Spleen (tissue), 11 donors: ENCODE results near the gene TEAD1. TPM values are rescaled to one million over a fixed set of nuclear protein-coding genes. Genes with fewer than 3 reads are reported as not detected.
A peak's percentile ranks its signal among the peaks of the same experiment; 100 is the strongest.

Experiments used
- DNase-seq: peaks from one replicate; pipeline ENCODE4 v3.0.0-alpha.2; 2020
- H3K27ac ChIP-seq, 8 donors: fragments of 200-600 bp; sonication (generic) in 7 of 8; 1 replicate in 4 of 8; 2 replicates in 4 of 8; pipeline versions ENCODE4 v1.5.0 to v1.8.0; 2016 to 2021; ENCODE audit warnings: inconsistent platforms in 4 of 8, mild to moderate bottlenecking in 4 of 8, moderate library complexity in 1 of 8
- H3K27me3 ChIP-seq, 7 donors: fragments of 200-600 bp; sonication (generic) in 6 of 7; replicated peaks in 1 of 7; 1 replicate in 4 of 7; 2 replicates in 3 of 7; pipeline versions ENCODE4 v1.5.0 to v1.8.0; 2016 to 2021; ENCODE audit warnings: inconsistent platforms in 3 of 7, mild to moderate bottlenecking in 1 of 7
- H3K36me3 ChIP-seq, 6 donors: fragments of 200-600 bp; sonication (generic) in 5 of 6; 1 replicate in 4 of 6; 2 replicates in 2 of 6; pipeline versions ENCODE4 v1.5.0 to v1.8.0; 2016 to 2021; ENCODE audit warnings: inconsistent platforms in 2 of 6
- H3K4me1 ChIP-seq, 6 donors: fragments of 200-600 bp; sonication (generic) in 5 of 6; 1 replicate in 3 of 6; 2 replicates in 3 of 6; pipeline versions ENCODE4 v1.5.0 to v1.8.0; 2016 to 2021; ENCODE audit warnings: inconsistent platforms in 3 of 6
- H3K4me3 ChIP-seq, 8 donors: fragments of 200-600 bp; sonication (generic) in 7 of 8; 1 replicate in 4 of 8; 2 replicates in 4 of 8; pipeline versions ENCODE4 v1.5.0 to v1.8.0; 2016 to 2021; ENCODE audit warnings: inconsistent platforms in 4 of 8, mild to moderate bottlenecking in 4 of 8, moderate library complexity in 2 of 8
- H3K9me3 ChIP-seq, 8 donors: fragments of 200-600 bp; sonication (generic) in 7 of 8; 1 replicate in 4 of 8; 2 replicates in 4 of 8; pipeline versions ENCODE4 v1.5.0 to v1.8.0; 2016 to 2021; ENCODE audit warnings: inconsistent platforms in 4 of 8
- CTCF ChIP-seq, 11 experiments: fragments of 200-600 bp in 7 of 11; fragments of 450-650 bp in 4 of 11; sonication (generic) in 4 of 11; IDR thresholded peaks in 8 of 11; conservative IDR thresholded peaks in 3 of 11; 1 replicate in 7 of 11; 2 replicates in 4 of 11; pipeline versions ENCODE4 v1.4.0 to v1.8.0; 2016 to 2021; ENCODE audit warnings: antibody characterized with exemption in 11 of 11, inconsistent platforms in 4 of 11, mild to moderate bottlenecking in 1 of 11
- POLR2A ChIP-seq, 3 donors: fragments of 450-650 bp; IDR thresholded peaks; one replicate each; pipeline ENCODE4 v1.5.1; 2017; ENCODE audit warnings: antibody characterized with exemption in 3 of 3, mild to moderate bottlenecking in 1 of 3
- POLR2AphosphoS5 ChIP-seq, 3 donors: sonication (generic); formaldehyde crosslinking; IDR thresholded peaks; one replicate each; pipeline ENCODE4 v1.5.1; 2017; ENCODE audit warnings: antibody characterized with exemption in 3 of 3
- WGBS, 5 donors: extraction: QIAGEN DNeasy Blood & Tissue Kit in 3 of 5; methylation state at CpG; one replicate each; pipeline versions ENCODE4 v1.1.5 to v1.1.7; 2013 to 2018; 5-methylcytosine and 5-hydroxymethylcytosine counted together
- intact Hi-C: fragments of 100-400 bp; cut with DNase I; formaldehyde crosslinking; loops from one replicate; pipeline ENCODE4 v1.15.0; 2023; ENCODE audit warnings: low total_unique reads
- polyA plus RNA-seq, 3 donors: library from polyadenylated mRNA; stranded (reverse); fragments of 200-250 nt; gene quantifications; one replicate each; pipeline ENCODE4 v1.2.1, GENCODE V29; 2013
- total RNA-seq, 7 donors: library from RNA; depleted of rRNA in 3 of 7; stranded (reverse); fragments of >200 nt in 3 of 7; fragmentation: NEBNext Ultra II Directional in 4 of 7; extraction: Animal tissue kit (Norgen Biotek cat#: 25700) in 4 of 7; gene quantifications; one replicate each; pipeline versions ENCODE4 v1.1.0 to v1.2.1, GENCODE V29; 2016 to 2021
- donor health status: healthy with polysubstance abuse.
- donor health status: DM: no; HTN: no; CAD: no; lungs with moderate emphysema.
- donor health status: DM: no; HTN: no; CAD: no.
- donor health status: Bipolar disorder and iron deficiency.
- donor health status: healthy.
- donor health status: DM: no; HTN: no; CAD: no.
- donor health status: DM: yes; HTN: yes; CAD: no.

Gene TEAD1
- total and polyA plus RNA-seq, 10 donors: 0.93 to 46.0 (median 18.6) TPM

- Histone ChIP-seq H3K4me1 (no peaks in the 10 kb centered on the region), H3K27me3 (peaks cover 0 to 3% (median 0%) of the 10 kb centered on the region in 7 donors), H3K4me3 (no peak overlapping the region), H3K9me3 (no peaks in the 10 kb centered on the region), H3K36me3 (peaks cover 0 to 14% (median 0%) of the 10 kb centered on the region in 6 donors), H3K27ac (no peak overlapping the region)
- intact Hi-C loops: no loop called here
- TF ChIP-seq POLR2A (IDR thresholded peaks at IDR 0.05) (no peak), CTCF (IDR thresholded peaks at IDR 0.05 in 8 of 11, conservative IDR thresholded peaks at IDR 0.05 in 3 of 11) (no peak), POLR2AphosphoS5 (IDR thresholded peaks at IDR 0.05) (no peak)
- DNase-seq: no peak
- WGBS, 5 donors: 84 to 93% (median 89%) methylated on average over 5 of the region's 5 CpGs
These were observed 88.1 kb downstream of the TEAD1 start for GRCh38 chr11:12762278-12762677.

GRCh38 chr11:12762696-12763324 is 88.6 kb downstream of the TEAD1 start:
- DNase-seq: no peak
- intact Hi-C loops: no loop called here
- Histone ChIP-seq H3K27me3 (peaks cover 0 to 3% (median 0%) of the 10 kb centered on the region in 7 donors), H3K4me3 (no peak overlapping the region), H3K36me3 (peaks cover 0 to 14% (median 0%) of the 10 kb centered on the region in 6 donors), H3K27ac (no peak overlapping the region), H3K4me1 (no peaks in the 10 kb centered on the region), H3K9me3 (no peaks in the 10 kb centered on the region)
- no peak for TF ChIP-seq POLR2A (IDR thresholded peaks at IDR 0.05)
- no peak for TF ChIP-seq CTCF (IDR thresholded peaks at IDR 0.05 in 8 of 11, conservative IDR thresholded peaks at IDR 0.05 in 3 of 11)
- no peak for TF ChIP-seq POLR2AphosphoS5 (IDR thresholded peaks at IDR 0.05)
- WGBS, 5 donors: 74 to 91% (median 82%) methylated on average over 4 of the region's 4 CpGs

- Histone ChIP-seq H3K4me1 (peaks cover 0 to 2% (median 0%) of the 10 kb centered on the region in 6 donors), H3K27ac (no peak overlapping the region), H3K27me3 (peaks cover 0 to 3% (median 0%) of the 10 kb centered on the region in 7 donors), H3K36me3 (peaks cover 0 to 14% (median 0%) of the 10 kb centered on the region in 6 donors), H3K4me3 (no peak overlapping the region), H3K9me3 (no peaks in the 10 kb centered on the region)
- 82 to 94% (median 91%) methylated on average over 8 of the region's 8 CpGs for WGBS, 5 donors
- DNase-seq: no peak
- TF ChIP-seq CTCF (IDR thresholded peaks at IDR 0.05 in 8 of 11, conservative IDR thresholded peaks at IDR 0.05 in 3 of 11) (no peak), POLR2AphosphoS5 (IDR thresholded peaks at IDR 0.05) (no peak), POLR2A (IDR thresholded peaks at IDR 0.05) (no peak)
- intact Hi-C loops: no loop called here
These were observed 90.1 kb downstream of the TEAD1 start for GRCh38 chr11:12764187-12764914.

- intact Hi-C loops: no loop called here
- H3K27me3 ChIP-seq: peaks cover 0 to 3% (median 0%) of the 10 kb centered on the region in 7 donors
- WGBS, 5 donors: 58 to 69% (median 65%) methylated on average over 3 of the region's 3 CpGs
- peaks cover 0 to 11% (median 0%) of the 10 kb centered on the region in 6 donors for H3K4me1 ChIP-seq
- no peak for DNase-seq
- peaks cover 0 to 14% (median 0%) of the 10 kb centered on the region in 6 donors for H3K36me3 ChIP-seq
- TF ChIP-seq POLR2AphosphoS5 (IDR thresholded peaks at IDR 0.05): peak in 1 of 3 donors; percentile 40
- TF ChIP-seq CTCF (IDR thresholded peaks at IDR 0.05 in 8 of 11, conservative IDR thresholded peaks at IDR 0.05 in 3 of 11): no peak
- no peak overlapping the region for H3K4me3 ChIP-seq
- H3K9me3 ChIP-seq: no peaks in the 10 kb centered on the region
- no peak overlapping the region for H3K27ac ChIP-seq
These were observed 91.2 kb downstream of the TEAD1 start for GRCh38 chr11:12765428-12765827.
